Right lobe of liver (tissue), 6 donors: Measurements from ENCODE around the gene GRPEL2. TPM values are rescaled to one million over a fixed set of nuclear protein-coding genes. Genes with fewer than 3 reads are reported as not detected.

Source experiments
- ATAC-seq, 4 donors: fragments of 200-7000 bp; cut with Tn5 transposase; one replicate each; pipeline ENCODE4 v1.9.1; 2020; ENCODE audit warnings: mild to moderate bottlenecking in 4 of 4, moderate library complexity in 4 of 4
- DNase-seq, 3 donors: peaks; one replicate each; pipeline ENCODE4 v3.0.0-alpha.2; 2020
- H3K27ac ChIP-seq, 3 donors: fragments of 200-600 bp; one replicate each; pipeline ENCODE4 v1.8.0; 2022
- H3K27me3 ChIP-seq, 2 donors: fragments of 200-600 bp; one replicate each; pipeline ENCODE4 v1.8.0; 2022
- H3K36me3 ChIP-seq, 4 donors: fragments of 200-600 bp; sonication (generic) in 1 of 4; one replicate each; pipeline versions ENCODE4 v1.5.1 to v1.8.0; 2017 to 2022; ENCODE audit warnings: control low read depth in 1 of 4
- H3K4me1 ChIP-seq, 4 donors: fragments of 200-600 bp; sonication (generic) in 1 of 4; one replicate each; pipeline versions ENCODE4 v1.5.1 to v1.8.0; 2017 to 2022; ENCODE audit warnings: control low read depth in 1 of 4
- H3K4me3 ChIP-seq, 3 donors: fragments of 200-600 bp; one replicate each; pipeline ENCODE4 v1.8.0; 2022
- H3K9me3 ChIP-seq, 4 donors: fragments of 200-600 bp; sonication (generic) in 1 of 4; one replicate each; pipeline versions ENCODE4 v1.5.1 to v1.8.0; 2017 to 2022; ENCODE audit warnings: control low read depth in 1 of 4
- POLR2A ChIP-seq: fragments of 450-650 bp; IDR thresholded peaks from one replicate; pipeline ENCODE4 v1.6.1; 2017; ENCODE audit warnings: antibody characterized with exemption, mild to moderate bottlenecking
- WGBS: methylation state at CpG from one replicate; pipeline ENCODE4 v1.1.6; 2018; ENCODE audit warnings: low coverage, low lambda C conversion rate; ENCODE audit not compliant: insufficient coverage; ENCODE audit errors: missing lambda C conversion rate; 5-methylcytosine and 5-hydroxymethylcytosine counted together
- intact Hi-C, 2 donors: fragments of 100-400 bp; cut with DNase I; formaldehyde crosslinking; loops; one replicate each; pipeline versions ENCODE4 v1.11.2 to v1.14.1; 2022
- total RNA-seq, 6 experiments: library from RNA; depleted of rRNA in 2 of 6; stranded (reverse); fragments of >200 nt in 2 of 6; fragmentation: NEBNext Ultra II Directional in 3 of 6; extraction: Animal tissue kit (Norgen Biotek cat#: 25700) in 3 of 6; gene quantifications; one replicate each; pipeline versions ENCODE4 v1.1.0 to v1.2.4, GENCODE V29; 2016 to 2023
- TF ChIP-seq, protein P1 (sequence below), 4 donors: fragments of 200-600 bp in 3 of 4; fragments of 450-650 bp in 1 of 4; IDR thresholded peaks; one replicate each; pipeline versions ENCODE4 v1.5.1 to v1.8.0; 2016 to 2022; ENCODE audit warnings: antibody characterized with exemption in 4 of 4, mild to moderate bottlenecking in 2 of 4
- donor health status: DM: no; HTN: yes; CAD: no.
- donor health status: DM: no; HTN: no; CAD: no.
- donor health status: DM: no; HTN: no; CAD: no.
- donor health status: DM: no; HTN: yes; CAD: no.
- donor health status: DM: no; HTN: yes; CAD: no.

GRPEL2 gene
- total RNA-seq, 6 experiments from 2014 or later, result 4.2 to 6.9 (median 5.9) TPM

DNA sequence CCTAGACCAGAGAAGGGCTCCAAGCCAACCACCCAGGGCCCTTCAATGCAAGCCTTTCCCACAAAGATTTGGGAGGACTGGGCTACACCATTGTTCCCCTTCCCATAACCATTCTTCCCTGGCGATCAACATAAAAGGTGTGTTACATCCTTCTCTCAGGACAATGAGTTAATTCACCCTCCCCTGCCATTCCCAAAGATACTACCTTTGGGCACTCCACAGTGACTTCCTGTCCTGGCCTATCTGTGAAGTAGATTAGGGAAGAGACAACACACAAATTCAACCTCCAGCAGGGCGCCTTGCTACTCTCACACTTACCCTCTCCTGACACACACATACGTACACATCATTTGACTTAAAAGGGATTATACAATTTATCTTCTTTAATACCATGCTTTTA lies 57.0 kb downstream of the GRPEL2 start:
- Histone ChIP-seq H3K4me1 (no peaks in the 10 kb centered on the region), H3K36me3 (no peaks in the 10 kb centered on the region), H3K4me3 (no peak overlapping the region), H3K9me3 (no peaks in the 10 kb centered on the region), H3K27me3 (no peaks in the 10 kb centered on the region), H3K27ac (no peak overlapping the region)
- whole genome bisulfite sequencing, result 93% methylated on average over 3 of the region's 3 CpGs
- intact Hi-C loops, result no loop called here
- no peak for DNase-seq
- no peak for ATAC-seq
- TF ChIP-seq, protein P1, sequence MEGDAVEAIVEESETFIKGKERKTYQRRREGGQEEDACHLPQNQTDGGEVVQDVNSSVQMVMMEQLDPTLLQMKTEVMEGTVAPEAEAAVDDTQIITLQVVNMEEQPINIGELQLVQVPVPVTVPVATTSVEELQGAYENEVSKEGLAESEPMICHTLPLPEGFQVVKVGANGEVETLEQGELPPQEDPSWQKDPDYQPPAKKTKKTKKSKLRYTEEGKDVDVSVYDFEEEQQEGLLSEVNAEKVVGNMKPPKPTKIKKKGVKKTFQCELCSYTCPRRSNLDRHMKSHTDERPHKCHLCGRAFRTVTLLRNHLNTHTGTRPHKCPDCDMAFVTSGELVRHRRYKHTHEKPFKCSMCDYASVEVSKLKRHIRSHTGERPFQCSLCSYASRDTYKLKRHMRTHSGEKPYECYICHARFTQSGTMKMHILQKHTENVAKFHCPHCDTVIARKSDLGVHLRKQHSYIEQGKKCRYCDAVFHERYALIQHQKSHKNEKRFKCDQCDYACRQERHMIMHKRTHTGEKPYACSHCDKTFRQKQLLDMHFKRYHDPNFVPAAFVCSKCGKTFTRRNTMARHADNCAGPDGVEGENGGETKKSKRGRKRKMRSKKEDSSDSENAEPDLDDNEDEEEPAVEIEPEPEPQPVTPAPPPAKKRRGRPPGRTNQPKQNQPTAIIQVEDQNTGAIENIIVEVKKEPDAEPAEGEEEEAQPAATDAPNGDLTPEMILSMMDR (IDR thresholded peaks at IDR 0.05), result no peak
- TF ChIP-seq POLR2A, result no peak

Other genes starting within 250 kb of the GRPEL2 start
- gene ABLIM3, start 204.0 kb upstream of the GRPEL2 start, total RNA-seq, result 100 to 1,000 TPM in 4 of 6 experiments, 10 to 100 TPM in 2; 85.8 to 180 (median 125) TPM
- gene AFAP1L1, start 73.6 kb upstream of the GRPEL2 start, total RNA-seq, result 1 to 10 TPM; 3.1 to 6.6 (median 5.2) TPM
- 1 to 10 TPM in 2 of 6 experiments, under 1 TPM in 4; 0.29 to 1.2 (median 0.62) TPM for gene PCYOX1L, start 12.5 kb downstream of the GRPEL2 start, total RNA-seq
- not detected for gene IL17B, start 33.8 kb downstream of the GRPEL2 start, total RNA-seq
- gene CSNK1A1, start 205.9 kb downstream of the GRPEL2 start, total RNA-seq, result 10 to 100 TPM; 79.7 to 87.1 (median 83.8) TPM
- gene ARHGEF37, start 236.0 kb downstream of the GRPEL2 start, total RNA-seq, result 1 to 10 TPM; 1.6 to 7.3 (median 2.1) TPM